K562 (cell line): ENCODE results near the gene GSK3B.

Experiments used
- BHLHE40 ChIP-seq: IDR thresholded peaks from 2 replicates; pipeline ENCODE4 v1.6.1; 2011; ENCODE audit warnings: low read length, improper control_type of control experiment
- CBX1 ChIP-seq: sonication (generic); IDR thresholded peaks from 2 replicates; pipeline ENCODE4 v1.6.1; 2016; ENCODE audit warnings: antibody characterized with exemption, low read depth, mild to moderate bottlenecking
- CTCF ChIP-seq, 3 experiments: IDR thresholded peaks in 2 of 3; conservative IDR thresholded peaks in 1 of 3; 2 replicates each; pipeline ENCODE4 v1.5.1; 2011 to 2012; ENCODE audit warnings: low read length in 3 of 3, mild to moderate bottlenecking in 3 of 3, control low read depth in 2 of 3, improper control_type of control experiment in 1 of 3, inconsistent platforms in 1 of 3, low read depth in 1 of 3, mixed read lengths in 1 of 3, moderate library complexity in 1 of 3; ENCODE audit not compliant: insufficient read depth in 2 of 3
- E2F6 ChIP-seq, 2 experiments: IDR thresholded peaks; 2 replicates each; pipeline ENCODE4 v1.6.1; 2011; ENCODE audit warnings: borderline replicate concordance in 1 of 2, control low read depth in 1 of 2, low read depth in 1 of 2, low read length in 1 of 2, mild to moderate bottlenecking in 1 of 2, mixed read lengths in 1 of 2, moderate library complexity in 1 of 2; ENCODE audit not compliant: insufficient read depth in 1 of 2, insufficient read length in 1 of 2, poor library complexity in 1 of 2, severe bottlenecking in 1 of 2; ENCODE audit errors: extremely low read depth in 1 of 2
- ETS1 ChIP-seq: conservative IDR thresholded peaks from 2 replicates; pipeline ENCODE4 v1.6.1; 2011; ENCODE audit warnings: low read depth, mild to moderate bottlenecking, low read length; ENCODE audit not compliant: control insufficient read depth
- KDM5B ChIP-seq: fragments of 200-600 bp; sonication (generic); IDR thresholded peaks from 2 replicates; pipeline ENCODE4 v1.6.1; 2012; ENCODE audit warnings: low read depth, mild to moderate bottlenecking, moderate library complexity, low read length, control low read depth, inconsistent platforms; ENCODE audit not compliant: insufficient replicate concordance
- KLF10 ChIP-seq: fragments of 250-450 bp; sonication (Bioruptor Pico); IDR thresholded peaks from 2 replicates; pipeline ENCODE4 v1.6.1; 2021; ENCODE audit warnings: matching md5 sums
- MGA ChIP-seq: fragments of 450-650 bp; IDR thresholded peaks from 2 replicates; pipeline ENCODE4 v1.6.1; 2016; ENCODE audit warnings: mild to moderate bottlenecking, moderate library complexity
- POLR2A ChIP-seq: fragments of 450-650 bp; conservative IDR thresholded peaks from 2 replicates; pipeline ENCODE4 v1.6.1; 2016
- POLR3A ChIP-seq: IDR thresholded peaks from 2 replicates; pipeline ENCODE4 v1.6.1; 2011; ENCODE audit warnings: borderline replicate concordance, mild to moderate bottlenecking, moderate library complexity; ENCODE audit not compliant: insufficient read length, insufficient read depth; ENCODE audit errors: extremely low read depth
- TAL1 ChIP-seq: fragments of 450-650 bp; IDR thresholded peaks from 2 replicates; pipeline ENCODE4 v1.6.1; 2016; ENCODE audit warnings: mild to moderate bottlenecking
- TCF7 ChIP-seq: sonication (generic); IDR thresholded peaks from 2 replicates; pipeline ENCODE4 v1.6.1; 2016; ENCODE audit warnings: antibody characterized with exemption, borderline replicate concordance
- USF2 ChIP-seq: sonication (generic); formaldehyde crosslinking; IDR thresholded peaks from 2 replicates; pipeline ENCODE4 v1.5.0; 2020; ENCODE audit warnings: missing genetic modification reagents
- ZC3H4 ChIP-seq: sonication (generic); formaldehyde crosslinking; IDR thresholded peaks from 2 replicates; pipeline ENCODE4 v1.9.0; 2021; ENCODE audit warnings: missing genetic modification reagents, borderline replicate concordance

- TF ChIP-seq CTCF (IDR thresholded peaks at IDR 0.05 in 2 of 3, conservative IDR thresholded peaks at IDR 0.05 in 1 of 3; ENCODE audit: insufficient read depth in 2 of 3, low read depth in 1 of 3, low read length in 3 of 3) (no peak), ETS1 (no peak), POLR2A (no peak), POLR3A (no peak), CBX1 (no peak), E2F6 (IDR thresholded peaks at IDR 0.05; ENCODE audit: borderline replicate concordance in 1 of 2, extremely low read depth in 1 of 2, insufficient read depth in 1 of 2, insufficient read length in 1 of 2, low read depth in 1 of 2, low read length in 1 of 2, poor library complexity in 1 of 2, severe bottlenecking in 1 of 2) (no peak), MGA (no peak), BHLHE40 (no peak), TAL1 (no peak), USF2 (no peak), KDM5B (no peak), ZC3H4 (CRISPR knock-in tag) (no peak), TCF7 (no peak), KLF10 (CRISPR knock-in tag) (no peak)
Measured at GRCh38 chr3:119783883-119784282, 310.4 kb downstream of the GSK3B start.
